Midbrain (tissue), 1 donor: ENCODE results near the gene INHA.

Experiments used
- DNase-seq: peaks from one replicate; lab custom pipeline; 2025; lab: John Stamatoyannopoulos, UW

INHA gene

GRCh38 chr2:219572237-219573001, at the start of gene INHA:
TSS of gene INHA (plus strand) at chr2:219572310. CDS start at chr2:219572375, 65 bp downstream.
- no peak for DNase-seq

GRCh38 chr2:219523031-219523671, 49.0 kb upstream of the INHA start:
- DNase-seq = no peak

- DNase-seq = no peak
Measured at GRCh38 chr2:219524817-219525216, 47.3 kb upstream of the INHA start.

GRCh38 chr2:219525533-219526232, 46.4 kb upstream of the INHA start:
- no peak for DNase-seq

GRCh38 chr2:219526320-219527075, 45.6 kb upstream of the INHA start:
- no peak for DNase-seq

GRCh38 chr2:219527076-219527394, 45.1 kb upstream of the INHA start:
- DNase-seq = no peak

- no peak for DNase-seq
Measured at GRCh38 chr2:219527472-219527871, 44.6 kb upstream of the INHA start.

- peak; percentile 85 for DNase-seq
Measured at GRCh38 chr2:219530048-219530963, 41.8 kb upstream of the INHA start.

GRCh38 chr2:219531639-219532377, 40.3 kb upstream of the INHA start:
- DNase-seq = no peak

GRCh38 chr2:219532378-219532649, 39.8 kb upstream of the INHA start:
- DNase-seq = no peak

GRCh38 chr2:219533930-219534661, 38.0 kb upstream of the INHA start:
- DNase-seq = no peak

- DNase-seq = no peak
Measured at GRCh38 chr2:219536425-219536824, 35.7 kb upstream of the INHA start.

- no peak for DNase-seq
Measured at GRCh38 chr2:219536967-219537366, 35.1 kb upstream of the INHA start.

GRCh38 chr2:219537657-219538488, 34.2 kb upstream of the INHA start:
- DNase-seq = no peak

GRCh38 chr2:219538504-219538951, 33.6 kb upstream of the INHA start:
- DNase-seq = no peak

- DNase-seq = no peak
Measured at GRCh38 chr2:219538956-219539788, 32.9 kb upstream of the INHA start.

GRCh38 chr2:219539926-219540678, 32.0 kb upstream of the INHA start:
- DNase-seq = no peak
